Upper lobe of left lung (tissue), 4 donors: ENCODE measurements around the gene CLEC16A.

Source experiments
- EP300 ChIP-seq, 4 donors: sonication (generic); formaldehyde crosslinking; IDR thresholded peaks; one replicate each; pipeline ENCODE4 v1.5.1; 2017; ENCODE audit warnings: antibody characterized with exemption in 4 of 4, control low read depth in 2 of 4
- POLR2A ChIP-seq, 4 donors: fragments of 450-650 bp; IDR thresholded peaks; one replicate each; pipeline ENCODE4 v1.5.1; 2016 to 2017; ENCODE audit warnings: antibody characterized with exemption in 4 of 4, mild to moderate bottlenecking in 2 of 4
- TF ChIP-seq, protein P1 (sequence below), 6 experiments: fragments of 450-650 bp in 4 of 6; fragments of 200-600 bp in 2 of 6; sonication (generic) in 2 of 6; IDR thresholded peaks; one replicate each; pipeline ENCODE4 v1.5.1; 2016 to 2019; ENCODE audit warnings: antibody characterized with exemption in 6 of 6

DNA sequence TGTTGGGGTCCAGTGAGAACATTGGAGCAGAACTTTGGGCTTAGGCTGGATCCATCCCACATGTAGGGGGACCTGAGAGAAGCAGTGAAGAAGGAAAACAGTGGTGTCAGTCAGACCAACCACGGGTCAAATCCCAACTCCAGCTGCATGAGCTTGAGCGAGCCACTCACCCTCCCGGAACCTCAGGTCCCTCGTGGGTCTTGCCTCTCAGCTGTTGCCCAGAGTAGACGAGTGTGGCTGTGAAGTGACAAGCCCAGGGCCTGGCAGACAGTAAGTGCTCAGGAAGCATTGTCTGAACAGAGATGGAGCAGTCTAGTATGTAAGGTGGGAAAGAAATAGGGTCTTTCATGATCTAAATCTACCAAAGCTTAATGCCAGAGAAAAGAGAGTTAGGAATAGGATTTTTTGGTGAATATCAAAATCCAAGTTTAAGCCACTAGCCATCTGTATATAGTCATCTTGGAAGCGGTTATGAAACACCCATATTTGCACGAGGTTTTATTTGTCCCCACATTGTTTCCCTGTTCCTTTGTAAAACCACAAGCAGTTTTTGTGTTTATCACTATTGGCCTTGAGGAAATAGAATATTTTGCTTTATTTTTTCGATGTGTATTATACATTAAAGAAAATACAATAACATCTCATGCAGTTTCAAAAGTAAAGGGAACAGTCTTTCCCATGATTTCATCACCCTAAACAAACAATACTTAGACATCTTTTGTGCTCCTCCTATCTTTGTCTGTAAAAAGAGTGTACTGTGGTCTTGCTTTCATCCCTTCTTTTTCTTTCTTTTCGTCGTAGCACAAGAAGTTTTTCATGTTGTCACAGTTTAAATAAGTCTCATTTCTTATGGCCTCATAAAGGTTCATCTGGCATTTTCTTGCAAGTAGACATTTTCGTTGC, 112.0 kb downstream of the CLEC16A start:
- TF ChIP-seq, protein P1, sequence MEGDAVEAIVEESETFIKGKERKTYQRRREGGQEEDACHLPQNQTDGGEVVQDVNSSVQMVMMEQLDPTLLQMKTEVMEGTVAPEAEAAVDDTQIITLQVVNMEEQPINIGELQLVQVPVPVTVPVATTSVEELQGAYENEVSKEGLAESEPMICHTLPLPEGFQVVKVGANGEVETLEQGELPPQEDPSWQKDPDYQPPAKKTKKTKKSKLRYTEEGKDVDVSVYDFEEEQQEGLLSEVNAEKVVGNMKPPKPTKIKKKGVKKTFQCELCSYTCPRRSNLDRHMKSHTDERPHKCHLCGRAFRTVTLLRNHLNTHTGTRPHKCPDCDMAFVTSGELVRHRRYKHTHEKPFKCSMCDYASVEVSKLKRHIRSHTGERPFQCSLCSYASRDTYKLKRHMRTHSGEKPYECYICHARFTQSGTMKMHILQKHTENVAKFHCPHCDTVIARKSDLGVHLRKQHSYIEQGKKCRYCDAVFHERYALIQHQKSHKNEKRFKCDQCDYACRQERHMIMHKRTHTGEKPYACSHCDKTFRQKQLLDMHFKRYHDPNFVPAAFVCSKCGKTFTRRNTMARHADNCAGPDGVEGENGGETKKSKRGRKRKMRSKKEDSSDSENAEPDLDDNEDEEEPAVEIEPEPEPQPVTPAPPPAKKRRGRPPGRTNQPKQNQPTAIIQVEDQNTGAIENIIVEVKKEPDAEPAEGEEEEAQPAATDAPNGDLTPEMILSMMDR (IDR thresholded peaks at IDR 0.05): no peak
- TF ChIP-seq EP300 (IDR thresholded peaks at IDR 0.05) (no peak), POLR2A (IDR thresholded peaks at IDR 0.05) (no peak)
